Measurements from ENCODE around the gene DOCK11. TPM values are rescaled to one million over a fixed set of nuclear protein-coding genes. Genes with fewer than 3 reads are reported as not detected.
A peak's percentile ranks its signal among the peaks of the same experiment; 100 is the strongest.

DOCK11 gene
- total and polyA plus RNA-seq, 2 donors (not counting 3 experiments of a cell fraction or from before 2014, with no cell fraction given), result 0.37 to 0.86 TPM

DNA sequence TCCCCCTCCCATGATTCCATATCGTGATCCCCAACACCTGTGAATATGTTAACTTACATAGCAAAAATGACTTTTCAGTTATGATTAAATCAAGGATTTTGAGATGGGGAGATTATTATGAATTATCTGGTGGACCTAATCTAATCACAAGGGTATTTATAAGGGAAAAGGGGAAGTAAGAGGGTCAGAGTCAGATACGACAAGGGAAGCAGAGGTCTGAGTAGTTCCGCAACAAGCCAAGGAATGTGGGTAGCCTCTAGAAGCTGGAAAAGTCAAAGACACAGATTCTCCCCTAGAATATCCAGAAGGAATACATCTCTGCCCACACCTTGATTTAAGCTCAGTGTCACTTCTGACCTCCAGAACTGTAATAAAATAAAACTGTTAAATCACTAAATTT is 230.8 kb downstream of the DOCK11 start:
- peaks cover 37% of the 10 kb centered on the region for H3K4me1 ChIP-seq (ENCODE audit: control insufficient read depth, extremely low read depth, insufficient read depth, low read length)
- H3K9me1 ChIP-seq (replicated peaks; ENCODE audit: control insufficient read depth, extremely low read depth, insufficient read depth, low read length), result no peaks in the 10 kb centered on the region
- H3K9me3 ChIP-seq (replicated peaks; ENCODE audit: control insufficient read depth, insufficient read depth, low read length), result no peaks in the 10 kb centered on the region
- POLR2A ChIA-PET, result no interaction called here
- peak overlapping the region in 1 of 3 experiments; percentile 58 for H3K4me3 ChIP-seq (replicated peaks in 1 of 3; ENCODE audit: insufficient read depth in 1 of 3, low read depth in 1 of 3, low read length in 3 of 3)
- no TSS peak for BruUV-seq (replicated peaks)
- dilution Hi-C loops (cut with MboI; ENCODE audit: extremely low pct_ligation_motif_present, low sequenced_read_pairs), result no loop called here
- DNase-seq (ENCODE audit: low read depth, low spot score) (no peak), FAIRE-seq (peak; percentile 74)
- peak overlapping the region; percentile 70 for H3K4me2 ChIP-seq (ENCODE audit: insufficient read depth, low read length)
- peak overlapping the region; percentile 89 for H2AFZ ChIP-seq (ENCODE audit: low read depth, low read length)
- no peak overlapping the region for H3K9ac ChIP-seq (replicated peaks; ENCODE audit: extremely low read depth, insufficient read depth, low read length)
- intact Hi-C loops (cut with micrococcal nuclease), result no loop called here
- CTCF ChIA-PET, result interaction anchor here (1.2 to 2.4 kb wide), 2 partner anchors 26 to 81 kb away, joined by 3 to 8 read pairs; no protein-coding TSS in a partner anchor
- H4K20me1 ChIP-seq (replicated peaks; ENCODE audit: control insufficient read depth, extremely low read depth, insufficient read depth, low read length), result no peaks in the 10 kb centered on the region
- H3K79me2 ChIP-seq (ENCODE audit: control insufficient read depth, insufficient read depth, low read length), result peaks cover 12% of the 10 kb centered on the region
- H3K36me3 ChIP-seq (ENCODE audit: control insufficient read depth in 2 of 2, extremely low read depth in 1 of 2, insufficient read depth in 2 of 2, low read length in 2 of 2), result no peaks in the 10 kb centered on the region
- peak overlapping the region; percentile 80 for H3K27ac ChIP-seq (ENCODE audit: insufficient read depth, low read depth, low read length)
- H3K27me3 ChIP-seq (ENCODE audit: control insufficient read depth in 2 of 2, insufficient read depth in 2 of 2, low read length in 2 of 2), result no peaks in the 10 kb centered on the region
- no peak for TF ChIP-seq POLR2AphosphoS5 (IDR thresholded peaks at IDR 0.05; ENCODE audit: insufficient read depth, low read depth, low read length)
- no peak for TF ChIP-seq FOS (IDR thresholded peaks at IDR 0.05; ENCODE audit: borderline replicate concordance, insufficient read depth, low read length)
- TF ChIP-seq JUN (IDR thresholded peaks at IDR 0.05; ENCODE audit: borderline replicate concordance, insufficient read depth, insufficient read length, low read depth), result no peak
- no peak for TF ChIP-seq MYC (IDR thresholded peaks at IDR 0.05; ENCODE audit: low read depth, low read length)
- TF ChIP-seq GATA2 (IDR thresholded peaks at IDR 0.05; ENCODE audit: insufficient read depth, insufficient read length, low read depth, low read length), result no peak
- TF ChIP-seq, protein P1, sequence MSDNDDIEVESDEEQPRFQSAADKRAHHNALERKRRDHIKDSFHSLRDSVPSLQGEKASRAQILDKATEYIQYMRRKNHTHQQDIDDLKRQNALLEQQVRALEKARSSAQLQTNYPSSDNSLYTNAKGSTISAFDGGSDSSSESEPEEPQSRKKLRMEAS (IDR thresholded peaks at IDR 0.05; ENCODE audit: insufficient read depth, insufficient read length), result no peak
- no peak for TF ChIP-seq POLR2A (IDR thresholded peaks at IDR 0.05; ENCODE audit: low read depth, low read length)
- TF ChIP-seq, protein P2, sequence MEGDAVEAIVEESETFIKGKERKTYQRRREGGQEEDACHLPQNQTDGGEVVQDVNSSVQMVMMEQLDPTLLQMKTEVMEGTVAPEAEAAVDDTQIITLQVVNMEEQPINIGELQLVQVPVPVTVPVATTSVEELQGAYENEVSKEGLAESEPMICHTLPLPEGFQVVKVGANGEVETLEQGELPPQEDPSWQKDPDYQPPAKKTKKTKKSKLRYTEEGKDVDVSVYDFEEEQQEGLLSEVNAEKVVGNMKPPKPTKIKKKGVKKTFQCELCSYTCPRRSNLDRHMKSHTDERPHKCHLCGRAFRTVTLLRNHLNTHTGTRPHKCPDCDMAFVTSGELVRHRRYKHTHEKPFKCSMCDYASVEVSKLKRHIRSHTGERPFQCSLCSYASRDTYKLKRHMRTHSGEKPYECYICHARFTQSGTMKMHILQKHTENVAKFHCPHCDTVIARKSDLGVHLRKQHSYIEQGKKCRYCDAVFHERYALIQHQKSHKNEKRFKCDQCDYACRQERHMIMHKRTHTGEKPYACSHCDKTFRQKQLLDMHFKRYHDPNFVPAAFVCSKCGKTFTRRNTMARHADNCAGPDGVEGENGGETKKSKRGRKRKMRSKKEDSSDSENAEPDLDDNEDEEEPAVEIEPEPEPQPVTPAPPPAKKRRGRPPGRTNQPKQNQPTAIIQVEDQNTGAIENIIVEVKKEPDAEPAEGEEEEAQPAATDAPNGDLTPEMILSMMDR (IDR thresholded peaks at IDR 0.05; ENCODE audit: extremely low read depth in 1 of 2, insufficient read depth in 1 of 2, low read depth in 1 of 2, low read length in 2 of 2), result no peak
- no peak for TF ChIP-seq EZH2 (IDR thresholded peaks at IDR 0.05; ENCODE audit: borderline replicate concordance, low read depth, low read length, severe bottlenecking)
